Renal cortex interstitium (tissue), 11 donors: ENCODE measurements around the gene SH2B2. TPM values are rescaled to one million over a fixed set of nuclear protein-coding genes. Genes with fewer than 3 reads are reported as not detected.
"Not testable (repeated sequence)": the region's sequence is repeated elsewhere in the genome, so short reads cannot be mapped to it uniquely, and the experiment has no call there.

Experiments
- DNase-seq, 11 donors: peaks; one replicate each; pipeline ENCODE4 v3.0.0-alpha.2; 2013; ENCODE audit warnings: low read depth in 9 of 11, low spot score in 4 of 11; ENCODE audit errors: extremely low read depth in 1 of 11
- polyA plus RNA-seq, 3 donors: library from polyadenylated mRNA; unstranded; fragments of 120-200 nt; gene quantifications; one replicate each; pipeline ENCODE4 v1.2.1, GENCODE V29; 2013; ENCODE audit not compliant: insufficient read length in 3 of 3

The SH2B2 gene
- polyA plus RNA-seq, 3 donors, result 4.1 to 5.3 (median 4.2) TPM

GRCh38 chr7:102300643-102301221 lies 14.1 kb downstream of the SH2B2 start:
- DNase-seq, result no peak

GRCh38 chr7:102301367-102301766 lies 14.7 kb downstream of the SH2B2 start:
- DNase-seq, result not testable (repeated sequence)

GRCh38 chr7:102302025-102302424 lies 15.4 kb downstream of the SH2B2 start:
- DNase-seq, result no peak

GRCh38 chr7:102303669-102304422 lies 17.2 kb downstream of the SH2B2 start:
- no peak for DNase-seq

- DNase-seq, result no peak
These were observed 18.0 kb downstream of the SH2B2 start for GRCh38 chr7:102304668-102305067.

GRCh38 chr7:102305414-102306268 lies 19.0 kb downstream of the SH2B2 start:
- DNase-seq, result no peak

- peak in 6 of 11 donors; percentile 53 to 83 (median 70) for DNase-seq
These were observed 20.4 kb downstream of the SH2B2 start for GRCh38 chr7:102306916-102307677.

GRCh38 chr7:102310414-102310815 lies 23.7 kb downstream of the SH2B2 start:
- DNase-seq, result no peak

- DNase-seq, result no peak
These were observed 25.6 kb downstream of the SH2B2 start for GRCh38 chr7:102312317-102312716.

GRCh38 chr7:102313997-102314780 lies 27.5 kb downstream of the SH2B2 start:
- no peak for DNase-seq

- no peak for DNase-seq
These were observed 30.8 kb downstream of the SH2B2 start for GRCh38 chr7:102317231-102318059.

GRCh38 chr7:102318482-102318971 lies 31.9 kb downstream of the SH2B2 start:
- no peak for DNase-seq

- no peak for DNase-seq
These were observed 33.0 kb downstream of the SH2B2 start for GRCh38 chr7:102319671-102320070.

- no peak for DNase-seq
These were observed 33.5 kb downstream of the SH2B2 start for GRCh38 chr7:102320181-102320580.

- DNase-seq, result no peak
These were observed 34.1 kb downstream of the SH2B2 start for GRCh38 chr7:102320601-102321350.

GRCh38 chr7:102321351-102322201 lies 34.9 kb downstream of the SH2B2 start:
- DNase-seq, result peak in 2 of 11 donors; percentile 29 to 33
